ENCODE data around the gene PFN3.
A peak's percentile ranks its signal among the peaks of the same experiment; 100 is the strongest.
"Not testable (repeated sequence)": the region's sequence is repeated elsewhere in the genome, so short reads cannot be mapped to it uniquely, and the experiment has no call there.

PFN3 gene

DNA sequence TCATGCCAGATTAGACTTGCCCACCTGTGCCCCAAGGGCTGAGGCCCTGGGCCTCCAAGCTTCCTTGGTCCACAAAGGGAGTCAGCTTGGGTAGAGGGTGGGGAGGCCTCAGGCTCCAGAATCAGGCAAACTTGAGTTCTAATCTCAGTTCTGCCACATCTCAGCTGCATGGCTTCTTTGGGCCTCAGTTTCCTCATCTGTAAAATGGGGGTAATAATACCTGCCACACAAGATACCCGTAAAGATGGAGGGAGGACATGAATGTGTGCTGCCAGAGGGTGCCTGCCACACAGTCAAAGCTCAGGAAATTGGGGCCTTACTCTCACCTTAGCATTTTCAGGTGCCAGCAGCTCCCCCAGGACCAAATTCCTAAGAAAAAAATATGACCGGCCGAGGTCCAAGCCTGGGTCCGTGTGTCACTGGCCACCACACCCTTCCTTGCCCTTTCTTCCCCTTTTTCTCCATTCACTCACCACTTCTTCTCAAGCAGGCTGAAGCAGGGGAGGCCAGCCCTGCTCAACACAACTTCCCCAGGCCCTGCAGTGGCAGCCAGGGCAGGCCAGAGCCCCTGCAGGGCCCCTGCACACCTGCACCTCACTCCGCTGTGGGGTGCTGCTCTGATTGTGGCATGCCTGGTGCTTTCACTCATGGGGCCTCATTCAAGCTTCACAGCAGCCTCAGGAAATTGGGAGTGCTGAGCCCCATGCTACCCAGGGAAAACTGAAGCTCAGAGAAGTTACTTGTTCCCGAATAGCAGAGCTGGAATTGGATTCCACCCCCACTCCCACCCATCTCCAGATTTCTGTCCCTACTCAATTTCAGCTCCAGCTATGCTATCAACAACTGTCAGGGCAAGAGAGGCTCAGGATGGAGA lies 38.8 kb downstream of the PFN3 start:
- no peak for DNase-seq (ENCODE audit: low read depth in 2 of 2)

DNA sequence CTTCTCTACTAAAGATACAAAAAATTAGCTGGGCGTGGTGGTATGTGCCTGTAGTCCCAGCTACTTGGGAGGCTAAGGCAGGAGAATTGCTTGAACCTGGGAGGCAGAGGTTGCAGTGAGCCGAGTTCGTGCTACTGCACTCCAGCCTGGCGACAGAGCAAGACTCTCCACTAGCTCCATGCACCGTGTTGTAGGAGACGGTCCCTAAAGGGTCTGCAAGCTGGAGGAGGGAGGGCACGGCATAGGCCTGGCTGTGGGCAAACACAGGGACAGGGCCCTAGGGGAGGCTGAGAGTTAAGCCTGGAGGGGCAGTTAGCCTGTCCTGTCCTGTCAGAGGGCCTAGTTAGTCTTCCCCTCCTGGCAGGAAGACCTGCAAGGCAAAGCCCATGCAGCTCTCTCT lies 39.7 kb downstream of the PFN3 start:
- not testable (repeated sequence) for DNase-seq (ENCODE audit: low read depth in 2 of 2)

DNA sequence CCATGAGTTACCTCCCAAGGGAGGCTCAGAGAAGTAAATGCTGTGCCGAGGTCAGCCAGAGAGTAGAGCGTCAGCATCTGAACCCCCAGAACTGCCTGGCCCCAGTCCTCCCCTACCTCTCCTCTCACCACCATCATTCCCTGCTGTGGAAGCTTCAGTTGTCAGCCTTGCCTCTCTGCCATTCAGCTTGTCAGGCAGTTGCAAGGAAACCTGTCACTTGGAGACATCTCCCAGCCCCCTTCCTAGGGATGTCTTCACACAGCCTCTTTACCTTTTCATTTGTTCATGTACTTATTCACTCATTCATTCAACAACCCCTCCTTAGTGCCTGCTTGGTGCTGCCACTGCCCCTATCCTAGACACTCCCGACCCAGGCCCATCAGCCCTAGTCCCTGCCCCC lies 40.6 kb downstream of the PFN3 start:
- DNase-seq (ENCODE audit: low read depth in 2 of 2), result no peak

DNA sequence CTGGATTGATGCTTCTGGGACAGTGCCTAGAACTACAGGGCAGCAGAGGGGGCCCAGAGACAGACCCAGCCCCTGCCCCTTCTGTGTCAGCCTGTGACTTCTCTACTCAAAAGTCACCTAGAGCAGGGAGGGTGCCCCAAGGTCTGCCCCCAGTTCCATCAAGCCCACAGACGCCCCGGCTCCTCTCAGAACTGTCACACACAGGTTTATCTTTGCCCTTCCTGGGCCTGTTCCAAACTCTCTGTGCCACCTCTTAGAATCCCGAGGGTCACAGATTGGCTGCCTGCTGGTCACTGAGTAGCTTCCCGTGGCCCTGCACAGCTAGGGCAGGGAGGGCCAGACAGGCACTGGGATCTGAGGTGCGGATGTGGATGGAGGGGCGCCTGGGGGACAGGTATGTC lies 41.0 kb downstream of the PFN3 start:
- DNase-seq (ENCODE audit: low read depth in 2 of 2), result no peak

DNA sequence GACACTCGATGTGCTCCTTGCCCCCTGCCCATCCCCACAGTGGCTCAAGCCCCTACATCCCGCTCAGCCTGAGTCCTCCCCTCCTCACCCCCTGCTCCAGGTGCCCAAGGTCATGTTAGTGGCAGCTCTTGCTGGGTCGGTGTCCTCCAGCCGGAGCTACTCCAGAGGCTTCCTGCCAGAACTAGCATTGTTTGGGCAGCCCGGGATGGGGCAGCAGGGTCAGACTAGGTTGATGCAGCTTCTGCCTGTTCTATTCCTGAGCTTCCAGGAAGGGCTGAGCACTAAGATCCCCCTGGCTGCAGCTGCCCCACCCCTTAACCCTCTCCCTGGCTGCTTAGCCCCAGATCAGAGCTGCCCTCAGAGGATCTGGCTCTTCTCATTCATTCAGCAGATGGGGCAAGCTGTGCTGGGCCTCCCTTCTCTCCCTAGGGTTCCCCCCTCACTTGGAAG lies 42.1 kb downstream of the PFN3 start:
- DNase-seq (ENCODE audit: low read depth in 2 of 2), result no peak

DNA sequence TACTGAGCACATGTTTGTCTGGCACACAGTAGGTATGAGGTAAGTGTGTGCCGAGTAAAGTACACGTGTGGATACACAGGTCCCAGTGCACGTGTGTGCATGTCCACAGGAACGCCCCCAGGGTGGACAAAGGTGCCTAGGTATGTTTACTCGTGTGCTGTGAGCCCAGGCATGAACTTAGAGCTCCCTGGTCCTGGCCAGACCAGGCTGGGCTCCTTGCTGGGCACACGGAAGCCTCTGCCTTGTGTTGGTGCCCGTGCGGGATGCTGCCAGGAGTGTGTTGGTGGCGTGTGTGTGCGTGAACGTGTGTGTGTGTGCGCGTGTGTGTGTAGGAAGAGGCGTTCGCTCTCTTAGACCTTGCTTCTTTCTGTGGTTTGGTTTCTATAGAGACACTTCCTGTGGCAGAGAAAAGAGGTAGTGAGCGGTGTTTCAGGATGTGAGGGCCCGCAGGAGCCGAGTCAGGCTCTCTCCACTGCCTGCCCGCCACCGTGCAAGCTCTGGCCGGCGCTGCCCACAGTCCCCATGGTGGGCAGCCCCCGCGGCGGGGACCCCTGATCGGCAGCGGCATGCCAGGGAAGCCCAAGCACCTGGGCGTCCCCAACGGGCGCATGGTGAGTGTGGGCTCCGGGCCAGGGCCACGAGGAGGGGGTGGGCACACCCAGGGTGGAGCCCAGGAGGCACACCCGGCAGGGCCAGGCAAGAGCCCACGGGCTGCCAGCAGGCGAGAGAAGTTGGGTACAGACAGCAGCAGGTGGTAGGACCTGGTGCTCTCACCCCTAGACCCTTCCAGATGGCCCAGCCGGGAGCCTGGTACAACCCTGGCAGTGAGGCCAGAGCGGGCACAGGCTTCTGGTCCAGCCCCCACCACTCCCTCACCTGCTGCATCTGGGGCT lies 42.8 kb downstream of the PFN3 start, which contains the start of gene RGS14:
TSS of gene RGS14 (plus strand) at position 466 of the 893 bp plus-strand sequence. CDS start at position 567, 101 bp downstream.
- DNase-seq (ENCODE audit: low read depth in 2 of 2), result no peak

DNA sequence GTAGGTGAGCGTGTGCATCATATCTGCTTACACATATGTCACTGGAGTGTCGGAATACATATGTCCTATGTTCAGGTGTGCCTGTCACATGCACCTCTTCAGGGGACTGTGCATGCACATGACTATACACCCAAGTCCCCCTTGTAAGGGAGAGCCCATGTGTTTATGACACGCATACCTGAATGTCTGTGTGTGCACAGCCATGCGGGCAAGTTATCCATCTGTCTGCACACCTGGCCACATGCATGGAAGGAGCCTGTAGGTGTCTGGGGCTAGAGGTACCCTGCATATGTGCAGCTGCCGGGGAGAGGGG lies 43.4 kb downstream of the PFN3 start:
- DNase-seq (ENCODE audit: low read depth in 2 of 2), result no peak

DNA sequence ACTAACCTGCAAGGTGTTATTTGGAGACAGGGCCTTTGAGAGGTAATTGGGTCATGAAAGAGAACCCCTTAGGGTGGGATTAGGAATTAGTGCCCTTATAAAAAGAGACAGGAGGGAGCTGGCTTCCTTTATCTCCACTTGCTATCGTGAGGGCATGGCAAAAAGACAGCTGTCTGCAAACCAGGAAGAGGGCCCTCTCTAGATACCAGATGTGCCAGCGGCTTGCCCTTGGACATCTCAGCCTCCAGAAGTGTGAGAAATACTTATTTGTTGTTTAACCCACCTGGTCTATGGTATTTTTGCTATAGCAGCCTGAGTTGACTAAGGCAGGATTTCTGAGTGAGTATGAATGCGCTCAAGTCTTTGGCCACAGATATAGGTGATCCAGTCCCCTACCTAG lies 43.7 kb downstream of the PFN3 start:
- DNase-seq (ENCODE audit: low read depth in 2 of 2), result no peak

DNA sequence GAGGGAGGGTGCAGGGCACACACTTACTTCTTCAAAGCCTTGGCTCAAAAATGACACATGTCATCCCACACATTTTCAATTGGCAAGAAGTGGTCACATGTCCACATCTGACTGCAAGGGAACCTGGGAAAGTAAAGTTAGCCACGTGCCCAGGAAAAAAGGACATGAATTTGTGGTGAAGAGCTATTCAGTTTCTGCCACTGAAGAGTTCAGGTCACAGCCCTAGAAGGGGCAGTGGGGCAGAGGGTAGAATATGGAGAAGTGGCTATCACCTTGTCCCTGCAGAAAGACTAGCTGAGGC lies 44.6 kb downstream of the PFN3 start:
- no peak for DNase-seq (ENCODE audit: low read depth in 2 of 2)

DNA sequence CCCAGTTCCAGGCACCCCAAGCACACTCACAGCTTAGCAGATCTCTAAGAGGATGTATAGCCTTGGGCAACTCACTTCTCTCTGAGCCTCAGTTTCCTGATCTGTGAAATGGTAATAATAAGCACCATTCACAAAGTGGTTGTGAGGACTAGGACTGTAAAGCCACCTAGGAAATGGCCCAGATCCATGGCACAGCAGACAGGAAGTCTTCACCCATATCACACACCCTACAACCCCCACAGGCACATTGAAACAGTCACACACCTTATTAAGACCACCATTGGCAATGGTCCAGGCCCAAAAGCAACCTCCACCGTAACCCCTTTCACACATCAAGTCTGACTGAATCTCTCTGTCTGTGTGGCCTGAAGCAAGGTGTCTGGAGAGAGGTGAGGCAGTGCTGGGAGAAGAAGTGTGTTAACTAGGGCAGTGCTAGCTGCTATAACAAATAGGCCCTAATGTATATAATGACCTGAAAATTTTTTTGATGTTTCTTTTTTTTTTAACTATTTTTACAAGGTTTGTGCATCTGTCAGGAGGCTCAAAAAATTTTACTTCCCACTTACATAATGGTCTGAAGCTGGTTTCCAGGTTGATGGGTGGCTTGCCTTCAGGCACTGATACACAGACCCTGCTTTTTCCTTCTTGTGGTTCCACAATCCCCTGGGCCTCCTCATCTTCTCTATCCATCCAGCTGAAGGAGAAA lies 45.1 kb downstream of the PFN3 start:
- no peak for DNase-seq (ENCODE audit: low read depth in 2 of 2)

DNA sequence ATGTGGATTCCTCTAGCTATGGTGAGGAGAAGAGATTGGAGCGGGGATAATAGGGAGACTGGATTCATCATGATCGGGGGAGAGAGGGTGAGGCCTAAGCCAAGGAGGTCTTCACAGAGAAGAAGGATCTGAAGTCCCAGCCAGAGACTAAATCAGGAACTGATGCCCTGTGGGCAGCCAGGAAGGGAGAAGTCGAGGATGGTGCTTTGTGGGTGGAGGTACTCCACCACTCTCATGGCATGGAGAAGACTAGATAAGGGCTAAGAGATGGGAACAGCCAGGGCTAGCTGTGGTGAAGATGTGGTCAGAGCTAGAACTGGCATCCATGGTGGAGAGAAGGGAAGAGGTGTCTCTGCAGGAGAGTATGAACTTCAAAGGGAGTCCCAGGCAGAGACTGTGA lies 45.8 kb downstream of the PFN3 start:
- DNase-seq (ENCODE audit: low read depth in 2 of 2), result no peak

DNA sequence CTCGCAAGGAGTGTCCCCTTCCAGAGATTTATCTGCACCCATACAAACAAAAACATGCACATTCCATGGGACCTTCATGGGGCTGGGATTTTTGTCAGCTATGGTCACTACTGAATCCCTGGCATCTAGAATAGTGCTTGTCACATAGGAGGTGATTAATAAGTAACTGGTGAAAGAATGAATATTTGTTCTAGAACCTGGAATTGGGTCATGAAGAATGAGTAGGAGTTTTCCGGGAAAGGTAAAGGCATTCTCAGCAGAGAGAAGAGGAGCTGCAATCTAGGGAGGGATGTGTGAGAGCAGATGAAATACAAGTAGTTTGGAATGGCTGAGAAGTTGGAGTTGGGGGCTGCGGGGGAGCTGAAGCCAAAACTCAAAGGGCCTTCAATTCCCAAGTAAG lies 46.2 kb downstream of the PFN3 start:
- no peak for DNase-seq (ENCODE audit: low read depth in 2 of 2)

DNA sequence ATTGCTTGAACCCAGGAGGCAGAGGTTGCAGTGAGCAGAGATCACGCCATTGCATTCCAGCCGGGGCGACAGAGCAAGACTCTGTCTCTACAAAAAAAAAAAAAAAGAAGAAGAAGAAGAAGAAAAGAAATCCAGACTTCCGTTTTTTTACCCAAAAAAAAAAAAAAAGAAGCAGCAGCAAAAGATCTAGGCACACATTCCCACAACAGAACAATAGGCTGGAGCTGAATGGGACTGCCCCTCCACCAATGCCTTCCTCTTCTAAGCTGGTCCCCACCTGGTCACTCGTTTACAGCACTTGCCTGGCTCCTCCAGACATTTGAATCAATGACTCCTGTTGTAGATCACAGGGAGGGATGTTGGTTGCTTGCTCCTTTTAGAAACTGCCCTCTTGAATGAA lies 47.4 kb downstream of the PFN3 start:
- DNase-seq (ENCODE audit: low read depth in 2 of 2), result no peak

DNA sequence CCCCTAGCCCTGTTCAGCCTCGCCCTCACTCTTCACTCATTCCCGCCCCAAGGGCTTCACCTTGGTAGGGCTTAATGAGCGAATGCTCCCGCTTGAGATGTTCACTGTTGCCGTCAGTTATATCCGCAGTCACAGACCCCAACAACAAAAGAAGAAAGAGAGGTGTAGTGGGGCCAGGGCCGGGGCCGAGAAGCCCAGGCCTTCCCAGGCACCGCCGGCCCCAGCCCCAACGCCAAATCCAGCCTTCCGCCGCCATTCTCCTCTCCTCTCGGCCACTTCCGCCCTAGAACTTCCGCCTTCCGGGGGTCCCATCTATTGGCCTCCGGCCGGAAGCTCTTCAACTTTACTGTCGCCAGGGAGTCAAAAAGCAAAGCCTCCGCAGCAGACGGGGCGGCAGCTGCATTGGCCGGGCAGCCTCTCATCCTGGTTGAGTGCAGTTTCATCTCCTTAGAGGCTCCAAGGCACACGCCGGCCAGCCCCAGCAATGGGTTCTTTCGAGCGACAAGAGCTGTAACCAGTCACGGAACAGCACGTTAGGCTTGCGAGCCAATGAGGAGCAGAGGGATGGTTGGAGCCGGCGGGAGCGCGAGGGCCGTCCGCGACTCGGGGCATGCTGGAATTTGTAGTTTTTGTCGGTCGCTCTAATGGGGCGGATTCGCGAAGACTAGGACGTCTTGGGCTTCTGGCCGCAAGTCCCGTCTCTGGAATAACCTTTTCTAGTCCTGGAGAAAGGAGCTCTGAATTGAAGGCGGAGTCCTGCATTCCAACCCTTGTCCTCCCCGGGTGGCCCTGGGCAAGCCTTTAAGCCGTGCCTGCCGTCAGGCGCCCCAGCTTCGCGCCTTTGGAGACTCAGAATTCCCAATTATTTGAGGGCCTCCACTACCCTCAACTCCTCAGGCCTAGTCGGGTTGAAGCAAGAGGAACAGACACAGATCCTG lies 48.8 kb downstream of the PFN3 start, which contains the start of gene LMAN2:
TSS of gene LMAN2 (minus strand) at position 277 of the 938 bp plus-strand sequence. CDS start at position 256, 21 bp downstream.
- DNase-seq (ENCODE audit: low read depth in 2 of 2), result peak; percentile 61 to 72

DNA sequence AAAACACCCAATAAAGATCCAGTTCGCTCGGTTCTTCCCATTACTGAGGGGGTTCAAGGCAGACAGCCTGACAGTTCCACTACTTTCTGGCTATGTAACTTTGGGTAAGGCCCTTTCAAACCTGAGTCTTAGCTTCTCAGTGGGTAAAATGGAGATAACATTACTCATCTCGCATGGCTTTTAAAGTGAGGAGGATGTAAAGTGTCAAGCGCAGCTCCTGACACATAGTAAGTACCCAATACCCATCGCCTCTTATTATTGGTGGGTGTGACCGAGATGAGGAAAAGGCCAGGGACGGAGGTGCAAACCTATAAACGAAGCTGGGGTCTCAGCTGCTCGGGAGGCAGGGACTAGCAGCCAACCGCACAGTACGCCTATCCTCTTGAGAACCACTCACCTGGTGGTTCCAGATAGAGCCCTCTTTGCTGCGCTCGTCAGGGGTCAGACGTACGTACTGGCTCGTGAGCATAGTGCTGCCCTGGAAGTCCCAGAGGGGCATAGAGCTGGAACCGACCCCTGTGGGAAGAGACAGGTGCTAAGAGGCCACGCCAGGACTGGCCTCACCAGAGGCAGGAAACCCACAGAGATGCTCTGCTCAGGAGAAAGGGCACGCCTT lies 49.6 kb downstream of the PFN3 start:
- no peak for DNase-seq (ENCODE audit: low read depth in 2 of 2)
